GM23338 (cell line): Measurements from ENCODE around the gene BSCL2. TPM values are rescaled to one million over a fixed set of nuclear protein-coding genes. Genes with fewer than 3 reads are reported as not detected.

ENCODE experiments used
- ATAC-seq: fragments of 200-7000 bp; cut with Tn5 transposase; 3 replicates; pipeline ENCODE4 v1.9.1; 2020
- DNase-seq: peaks from one replicate; pipeline ENCODE4 v3.0.0-alpha.2; 2015; ENCODE audit warnings: low spot score
- H2AFZ ChIP-seq: fragments of 200-600 bp; sonication (generic); 2 replicates; pipeline ENCODE4 v1.8.0; 2016; ENCODE audit warnings: antibody characterized with exemption, mild to moderate bottlenecking, moderate library complexity
- H3F3A ChIP-seq: fragments of 200-600 bp; sonication (generic); replicated peaks from 2 replicates; pipeline ENCODE4 v1.8.0; 2017; ENCODE audit warnings: antibody characterized with exemption, mixed run types, low read depth
- H3K27ac ChIP-seq: fragments of 200-600 bp; sonication (generic); 2 replicates; pipeline ENCODE4 v1.6.1; 2016; ENCODE audit warnings: low read depth
- H3K27me3 ChIP-seq: fragments of 200-600 bp; sonication (generic); 2 replicates; pipeline ENCODE4 v1.8.0; 2016; ENCODE audit warnings: mild to moderate bottlenecking, mixed run types, moderate library complexity; ENCODE audit not compliant: insufficient read depth
- H3K36me3 ChIP-seq: fragments of 200-600 bp; sonication (generic); 2 replicates; pipeline ENCODE4 v1.8.0; 2016; ENCODE audit warnings: mild to moderate bottlenecking; ENCODE audit not compliant: insufficient read depth
- H3K4me1 ChIP-seq: fragments of 200-600 bp; sonication (generic); 2 replicates; pipeline ENCODE4 v1.8.0; 2016; ENCODE audit warnings: mild to moderate bottlenecking, moderate library complexity; ENCODE audit not compliant: insufficient read depth
- H3K4me2 ChIP-seq: fragments of 200-600 bp; sonication (generic); 2 replicates; pipeline ENCODE4 v1.7.1; 2017; ENCODE audit warnings: mixed run types
- H3K4me3 ChIP-seq: fragments of 200-600 bp; sonication (generic); 2 replicates; pipeline ENCODE4 v1.6.1; 2016; ENCODE audit warnings: mixed run types
- H3K79me2 ChIP-seq: fragments of 200-600 bp; sonication (generic); replicated peaks from 2 replicates; pipeline ENCODE4 v1.8.0; 2017; ENCODE audit warnings: mild to moderate bottlenecking; ENCODE audit not compliant: insufficient read depth
- H3K9me2 ChIP-seq: fragments of 200-600 bp; sonication (generic); 2 replicates; pipeline ENCODE4 v1.8.0; 2017; ENCODE audit not compliant: insufficient read depth
- H4K20me1 ChIP-seq: fragments of 200-600 bp; sonication (generic); replicated peaks from 2 replicates; pipeline ENCODE4 v1.8.0; 2017; ENCODE audit warnings: mild to moderate bottlenecking; ENCODE audit not compliant: insufficient read depth
- H3K27ac Mint-ChIP-seq: 2 replicates; pipeline ENCODE4 v1.8.0; 2020; ENCODE audit warnings: inconsistent platforms, mild to moderate bottlenecking, moderate library complexity, mixed read lengths
- H3K27me3 Mint-ChIP-seq: 3 replicates; pipeline ENCODE4 v1.8.0; 2022; ENCODE audit warnings: low read depth, mild to moderate bottlenecking, moderate library complexity, mixed read lengths, inconsistent platforms; ENCODE audit not compliant: insufficient read depth, poor library complexity
- H3K36me3 Mint-ChIP-seq: 3 replicates; pipeline ENCODE4 v1.8.0; 2021; ENCODE audit warnings: low read depth, mild to moderate bottlenecking, inconsistent platforms, moderate library complexity, mixed read lengths
- H3K4me1 Mint-ChIP-seq: 3 replicates; pipeline ENCODE4 v1.8.0; 2020; ENCODE audit warnings: mild to moderate bottlenecking, inconsistent platforms, mixed read lengths
- H3K4me3 Mint-ChIP-seq: 3 replicates; pipeline ENCODE4 v1.8.0; 2021; ENCODE audit warnings: moderate library complexity, mild to moderate bottlenecking, inconsistent platforms, mixed read lengths
- H3K9me3 Mint-ChIP-seq: 3 replicates; pipeline ENCODE4 v1.8.0; 2020; ENCODE audit warnings: moderate library complexity, mild to moderate bottlenecking, inconsistent platforms, mixed read lengths
- CREB1 ChIP-seq: fragments of 250-450 bp; sonication (Bioruptor Pico); IDR thresholded peaks from 2 replicates; pipeline ENCODE4 v1.5.0; 2020; ENCODE audit warnings: low read depth, mild to moderate bottlenecking, moderate library complexity
- CTCF ChIP-seq, 2 experiments: fragments of 200-600 bp in 1 of 2; sonication (generic) in 1 of 2; conservative IDR thresholded peaks; 2 replicates each; pipeline versions ENCODE4 v1.5.1 to v1.6.1; 2016 to 2017; ENCODE audit warnings: antibody characterized with exemption in 2 of 2, low read depth in 2 of 2, mild to moderate bottlenecking in 2 of 2, moderate library complexity in 1 of 2
- ETS1 ChIP-seq: IDR thresholded peaks from 2 replicates; pipeline ENCODE4 v1.6.1; 2016; ENCODE audit warnings: antibody characterized with exemption
- EZH2 ChIP-seq: fragments of 200-600 bp; sonication (generic); IDR thresholded peaks from one replicate; pipeline ENCODE4 v1.8.0; 2017; ENCODE audit warnings: antibody characterized with exemption, mild to moderate bottlenecking, low read depth; ENCODE audit not compliant: unreplicated experiment
- EZH2phosphoT487 ChIP-seq: fragments of 200-600 bp; sonication (generic); IDR thresholded peaks from one replicate; pipeline ENCODE4 v1.8.1; 2018; ENCODE audit warnings: antibody characterized with exemption; ENCODE audit not compliant: unreplicated experiment
- JUNB ChIP-seq: IDR thresholded peaks from one replicate; pipeline ENCODE4 v1.6.1; 2016; ENCODE audit warnings: antibody characterized with exemption; ENCODE audit not compliant: unreplicated experiment
- NANOG ChIP-seq: IDR thresholded peaks from 2 replicates; pipeline ENCODE4 v1.6.1; 2016; ENCODE audit warnings: antibody characterized with exemption, borderline replicate concordance
- POLR2AphosphoS5 ChIP-seq: IDR thresholded peaks from 2 replicates; pipeline ENCODE4 v1.6.1; 2016; ENCODE audit warnings: antibody characterized with exemption, low read depth
- REST ChIP-seq: IDR thresholded peaks from one replicate; pipeline ENCODE4 v1.6.1; 2018; ENCODE audit warnings: antibody characterized with exemption; ENCODE audit not compliant: unreplicated experiment
- STAT1 ChIP-seq: IDR thresholded peaks from one replicate; pipeline ENCODE4 v1.6.1; 2016; ENCODE audit warnings: antibody characterized with exemption; ENCODE audit not compliant: unreplicated experiment
- ZNF114 ChIP-seq: fragments of 250-450 bp; sonication (Bioruptor Pico); IDR thresholded peaks from 2 replicates; pipeline ENCODE4 v1.5.0; 2020; ENCODE audit warnings: mild to moderate bottlenecking, moderate library complexity
- ZNF331 ChIP-seq: fragments of 250-450 bp; sonication (Bioruptor Pico); IDR thresholded peaks from 2 replicates; pipeline ENCODE4 v1.5.0; 2020; ENCODE audit warnings: low read depth, mild to moderate bottlenecking, moderate library complexity
- ZNF462 ChIP-seq: fragments of 250-450 bp; sonication (Bioruptor Pico); IDR thresholded peaks from 2 replicates; pipeline ENCODE4 v1.5.0; 2020; ENCODE audit warnings: mild to moderate bottlenecking, moderate library complexity
- polyA plus RNA-seq: library from polyadenylated mRNA; unstranded; fragments of >200 nt; fragmentation: Nextera tagmentation; extraction: Ambion mirVana; gene quantifications from 2 replicates; pipeline ENCODE4 v1.2.1, GENCODE V29; 2016
- total RNA-seq: library from RNA; depleted of rRNA; stranded (reverse); fragments of >200 nt; shearing (Covaris generic); gene quantifications from 2 replicates; pipeline ENCODE4 v1.2.3, GENCODE V29; 2014

Gene BSCL2
- total and polyA plus RNA-seq, 2 experiments from 2014 or later: 60.2 to 81.7 TPM

GRCh38 chr11:62737196-62737595 lies 30.0 kb upstream of the BSCL2 start:
- Histone ChIP-seq H3K27ac (peak overlapping the region; percentile 20; the same call in 1 of the 2 replicates), H3K4me1 (no peaks in the 10 kb centered on the region), H3F3A (peaks cover 13% of the 10 kb centered on the region; the same call in 1 of the 2 replicates), H3K79me2 (0 out of 2 replicates have a peak, but pooled peaks cover 7% of the 10 kb centered on the region), H3K9me2 (no peaks in the 10 kb centered on the region), H3K27me3 (no peaks in the 10 kb centered on the region), H2AFZ (no peak overlapping the region), H4K20me1 (peaks cover 6% of the 10 kb centered on the region), H3K4me2 (no peak overlapping the region), H3K4me3 (no peak overlapping the region), H3K36me3 (peaks cover 19% of the 10 kb centered on the region)
- Mint-ChIP-seq H3K4me1 (no peaks in the 10 kb centered on the region), H3K27me3 (peaks cover 9% of the 10 kb centered on the region), H3K4me3 (no peak overlapping the region), H3K27ac (no peak overlapping the region), H3K9me3 (no peaks in the 10 kb centered on the region), H3K36me3 (peaks cover 40% of the 10 kb centered on the region)
- no peak for TF ChIP-seq CTCF (conservative IDR thresholded peaks at IDR 0.05; ENCODE audit: low read depth in 2 of 2)
- no peak for TF ChIP-seq ETS1
- TF ChIP-seq ZNF462 (CRISPR knock-in tag): no peak
- TF ChIP-seq NANOG: no peak
- no peak for TF ChIP-seq REST
- TF ChIP-seq JUNB: no peak
- TF ChIP-seq ZNF114 (CRISPR knock-in tag): no peak
- TF ChIP-seq POLR2AphosphoS5: no peak
- no peak for TF ChIP-seq ZNF331 (CRISPR knock-in tag)
- no peak for TF ChIP-seq STAT1
- TF ChIP-seq EZH2phosphoT487: no peak
- TF ChIP-seq CREB1: no peak
- TF ChIP-seq EZH2: no peak
- no peak for ATAC-seq
- no peak for DNase-seq
